GM19452 (cell line): ENCODE measurements around the gene CACNA2D3.
"Not testable (repeated sequence)": the region's sequence is repeated elsewhere in the genome, so short reads cannot be mapped to it uniquely, and the experiment has no call there.

Experiments used
- ATAC-seq: cut with Tn5 transposase; IDR thresholded peaks from one replicate; pipeline ENCODE4 v1.9.1; 2021; ENCODE audit not compliant: unreplicated experiment

CACNA2D3 gene

GRCh38 chr3:54941690-54942362 is 819.5 kb downstream of the CACNA2D3 start:
- no peak for ATAC-seq

GRCh38 chr3:54949491-54950044 is 827.2 kb downstream of the CACNA2D3 start:
- ATAC-seq, result no peak

- ATAC-seq, result no peak
These were observed 828.1 kb downstream of the CACNA2D3 start for GRCh38 chr3:54950391-54951003.

- no peak for ATAC-seq
These were observed 829.1 kb downstream of the CACNA2D3 start for GRCh38 chr3:54951405-54951804.

- ATAC-seq, result no peak
These were observed 831.7 kb downstream of the CACNA2D3 start for GRCh38 chr3:54954022-54954421.

GRCh38 chr3:54954521-54954920 is 832.2 kb downstream of the CACNA2D3 start:
- no peak for ATAC-seq

- no peak for ATAC-seq
These were observed 833.1 kb downstream of the CACNA2D3 start for GRCh38 chr3:54955496-54955895.

GRCh38 chr3:54955941-54956340 is 833.6 kb downstream of the CACNA2D3 start:
- no peak for ATAC-seq

- no peak for ATAC-seq
These were observed 835.4 kb downstream of the CACNA2D3 start for GRCh38 chr3:54957711-54958110.

GRCh38 chr3:54960082-54960481 is 837.7 kb downstream of the CACNA2D3 start:
- ATAC-seq, result no peak

- ATAC-seq, result no peak
These were observed 838.3 kb downstream of the CACNA2D3 start for GRCh38 chr3:54960701-54961100.

- no peak for ATAC-seq
These were observed 839.8 kb downstream of the CACNA2D3 start for GRCh38 chr3:54962200-54962599.

- ATAC-seq, result no peak
These were observed 841.3 kb downstream of the CACNA2D3 start for GRCh38 chr3:54963641-54964040.

- no peak for ATAC-seq
These were observed 841.7 kb downstream of the CACNA2D3 start for GRCh38 chr3:54964081-54964480.

- no peak for ATAC-seq
These were observed 843.4 kb downstream of the CACNA2D3 start for GRCh38 chr3:54965746-54966145.

- ATAC-seq, result no peak
These were observed 844.6 kb downstream of the CACNA2D3 start for GRCh38 chr3:54966979-54967378.

- ATAC-seq, result no peak
These were observed 845.4 kb downstream of the CACNA2D3 start for GRCh38 chr3:54967731-54968161.

GRCh38 chr3:54968546-54969172 is 846.3 kb downstream of the CACNA2D3 start:
- ATAC-seq, result no peak

- no peak for ATAC-seq
These were observed 847.3 kb downstream of the CACNA2D3 start for GRCh38 chr3:54969652-54970051.

GRCh38 chr3:54970895-54971294 is 848.5 kb downstream of the CACNA2D3 start:
- ATAC-seq, result no peak

GRCh38 chr3:54977439-54977838 is 855.1 kb downstream of the CACNA2D3 start:
- ATAC-seq, result no peak

GRCh38 chr3:54977946-54978345 is 855.6 kb downstream of the CACNA2D3 start:
- ATAC-seq, result not testable (repeated sequence)
